Stromal cell of bone marrow (primary cell): ENCODE measurements around the gene PRTFDC1.
A peak's percentile ranks its signal among the peaks of the same experiment; 100 is the strongest.
"Not testable (repeated sequence)": the region's sequence is repeated elsewhere in the genome, so short reads cannot be mapped to it uniquely, and the experiment has no call there.

ENCODE experiments used
- DNase-seq: peaks from one replicate; pipeline ENCODE4 v3.0.0-alpha.2; 2012; ENCODE audit warnings: low read depth

The PRTFDC1 gene

DNA sequence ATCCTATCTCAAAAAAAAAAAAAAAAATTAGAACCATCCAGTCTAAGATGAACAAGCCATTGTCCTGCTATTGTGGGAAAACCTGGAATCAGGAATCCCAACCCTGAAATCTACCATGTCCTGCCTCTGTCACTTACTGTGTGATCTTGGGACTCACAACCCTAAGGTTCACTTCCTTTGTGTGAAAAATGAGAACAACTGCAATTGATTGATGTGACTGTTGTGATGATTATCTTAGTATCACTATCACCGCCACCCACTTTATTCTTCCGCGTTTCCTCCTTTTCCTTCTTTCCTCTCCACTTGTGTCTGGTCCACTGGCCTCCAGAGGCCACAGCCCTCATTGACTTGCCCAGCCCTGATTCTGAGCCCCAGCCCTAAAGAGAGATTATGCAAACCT, 12.6 kb upstream of the PRTFDC1 start:
- DNase-seq, result no peak

GRCh38 chr10:24963521-24964041, 11.2 kb upstream of the PRTFDC1 start:
- no peak for DNase-seq

DNA sequence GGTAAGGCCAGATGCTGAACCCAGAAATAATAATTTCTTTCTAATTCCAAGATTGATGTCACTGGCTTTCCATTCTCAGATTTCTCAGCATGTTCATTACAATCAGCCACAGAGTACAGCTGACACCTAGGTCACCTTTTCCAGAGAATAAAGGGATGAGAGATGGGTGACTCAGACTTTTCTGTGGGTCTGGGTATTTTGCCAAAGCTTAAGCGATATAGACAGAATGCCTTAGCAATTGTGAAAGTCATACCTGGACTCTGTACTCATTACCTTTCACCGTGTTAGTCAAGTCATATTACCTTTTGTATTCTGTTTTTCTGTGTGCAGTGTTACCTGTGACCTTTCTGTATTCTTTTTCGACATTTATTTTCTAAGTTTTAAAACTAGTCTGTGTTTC, 10.6 kb upstream of the PRTFDC1 start:
- DNase-seq, result no peak

GRCh38 chr10:24961582-24961981, 9.2 kb upstream of the PRTFDC1 start:
- DNase-seq, result no peak

- DNase-seq, result no peak
These were observed 7.0 kb upstream of the PRTFDC1 start for GRCh38 chr10:24959382-24959730.

DNA sequence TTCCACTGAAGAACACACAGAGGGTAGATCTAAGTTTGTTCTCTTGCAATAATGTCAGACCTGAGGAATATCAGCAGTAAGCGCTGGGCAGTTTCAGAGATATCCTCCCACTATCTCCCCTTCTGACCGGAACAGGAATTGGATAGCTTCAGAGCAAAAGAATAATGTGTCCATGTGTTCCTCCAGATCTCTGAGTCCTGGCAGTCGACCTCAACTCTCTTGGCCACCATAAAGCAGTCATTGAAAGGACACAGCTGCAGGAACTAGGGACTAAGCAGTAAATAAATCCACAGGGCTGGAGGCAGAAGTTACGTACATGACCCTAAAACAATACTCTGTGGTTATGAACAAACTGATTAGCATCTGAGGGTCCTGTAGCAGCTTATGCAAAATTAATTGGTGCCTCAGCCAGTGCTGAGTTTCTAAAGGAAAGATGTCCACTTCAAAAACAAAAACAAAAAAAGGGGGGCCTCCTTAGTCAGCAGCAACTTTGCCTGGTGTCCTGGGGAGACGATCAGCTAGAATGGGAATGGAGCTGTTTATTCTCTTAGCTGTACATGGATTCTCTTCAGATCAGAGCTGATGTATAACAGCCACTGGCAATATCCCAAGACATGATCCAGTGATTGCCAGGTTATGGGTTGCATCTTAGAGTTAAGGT, 6.4 kb upstream of the PRTFDC1 start:
- no peak for DNase-seq

DNA sequence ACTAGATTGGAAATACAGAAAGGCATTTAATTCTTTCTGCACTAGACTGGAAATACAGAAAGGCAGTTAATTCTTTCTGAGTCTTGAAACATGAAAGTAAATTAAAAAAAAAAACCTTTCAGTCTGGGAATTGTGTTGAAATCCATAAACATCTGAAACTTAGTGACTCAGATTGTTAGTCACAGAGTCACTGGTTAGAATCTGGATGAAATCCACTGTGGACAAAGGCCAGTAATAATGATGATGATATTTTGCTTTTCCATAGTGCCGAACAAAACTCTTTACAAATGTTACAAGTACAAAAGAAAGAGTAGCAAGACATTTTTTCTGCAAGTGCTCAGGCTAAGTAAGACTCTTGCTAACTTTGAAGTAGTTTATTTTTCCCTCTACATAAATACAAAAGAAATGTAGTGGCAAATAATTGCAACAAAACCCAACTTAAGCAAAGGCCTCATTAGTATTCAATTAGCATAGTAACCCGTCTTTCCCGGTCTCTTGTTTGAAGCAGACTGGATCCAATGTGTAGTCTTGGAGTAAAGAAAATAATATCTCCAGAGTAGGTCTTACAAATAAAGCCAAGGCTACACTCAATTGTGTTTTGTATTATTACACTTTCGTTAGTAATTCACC, 5.8 kb upstream of the PRTFDC1 start:
- peak; percentile 94 for DNase-seq

DNA sequence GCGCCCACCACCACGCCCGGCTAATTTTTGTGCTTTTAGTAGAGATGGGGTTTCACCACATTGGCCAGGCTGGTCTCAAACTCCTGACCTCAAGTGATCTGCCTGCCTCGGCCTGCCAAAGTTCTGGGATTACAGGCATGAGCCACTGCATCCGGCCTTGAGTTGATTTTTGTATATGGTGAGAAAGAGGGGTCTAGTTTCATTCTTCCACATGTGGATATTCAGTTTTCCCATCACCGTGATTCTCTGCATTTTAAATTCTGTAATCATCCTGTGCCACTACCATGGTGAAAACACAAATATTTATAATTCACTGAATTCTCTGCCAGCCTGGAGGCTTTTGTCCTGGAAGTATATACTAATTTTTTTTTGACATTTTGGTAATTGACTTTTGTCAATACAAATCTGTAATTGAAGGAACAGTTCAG, 5.2 kb upstream of the PRTFDC1 start:
- not testable (repeated sequence) for DNase-seq

DNA sequence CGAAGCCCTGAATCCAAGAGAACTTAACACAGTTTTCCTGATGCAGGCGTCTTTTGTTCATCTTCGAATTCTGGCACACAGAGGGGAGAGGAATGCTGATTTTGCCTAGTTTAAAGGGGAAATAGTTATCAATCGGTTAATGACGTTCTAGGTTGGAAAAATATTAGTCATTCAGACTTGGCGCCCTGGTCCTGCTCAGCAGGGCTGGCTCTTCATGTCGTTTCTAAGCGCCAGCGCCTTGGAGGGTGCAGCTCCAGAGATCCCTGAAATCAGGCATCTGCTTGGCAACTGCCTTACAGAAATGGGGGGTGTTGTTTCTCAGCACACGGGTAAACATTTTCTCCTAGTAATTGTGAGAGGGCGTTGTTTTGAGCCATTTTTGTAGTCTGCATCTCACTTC, 1.3 kb upstream of the PRTFDC1 start:
- DNase-seq, result no peak

DNA sequence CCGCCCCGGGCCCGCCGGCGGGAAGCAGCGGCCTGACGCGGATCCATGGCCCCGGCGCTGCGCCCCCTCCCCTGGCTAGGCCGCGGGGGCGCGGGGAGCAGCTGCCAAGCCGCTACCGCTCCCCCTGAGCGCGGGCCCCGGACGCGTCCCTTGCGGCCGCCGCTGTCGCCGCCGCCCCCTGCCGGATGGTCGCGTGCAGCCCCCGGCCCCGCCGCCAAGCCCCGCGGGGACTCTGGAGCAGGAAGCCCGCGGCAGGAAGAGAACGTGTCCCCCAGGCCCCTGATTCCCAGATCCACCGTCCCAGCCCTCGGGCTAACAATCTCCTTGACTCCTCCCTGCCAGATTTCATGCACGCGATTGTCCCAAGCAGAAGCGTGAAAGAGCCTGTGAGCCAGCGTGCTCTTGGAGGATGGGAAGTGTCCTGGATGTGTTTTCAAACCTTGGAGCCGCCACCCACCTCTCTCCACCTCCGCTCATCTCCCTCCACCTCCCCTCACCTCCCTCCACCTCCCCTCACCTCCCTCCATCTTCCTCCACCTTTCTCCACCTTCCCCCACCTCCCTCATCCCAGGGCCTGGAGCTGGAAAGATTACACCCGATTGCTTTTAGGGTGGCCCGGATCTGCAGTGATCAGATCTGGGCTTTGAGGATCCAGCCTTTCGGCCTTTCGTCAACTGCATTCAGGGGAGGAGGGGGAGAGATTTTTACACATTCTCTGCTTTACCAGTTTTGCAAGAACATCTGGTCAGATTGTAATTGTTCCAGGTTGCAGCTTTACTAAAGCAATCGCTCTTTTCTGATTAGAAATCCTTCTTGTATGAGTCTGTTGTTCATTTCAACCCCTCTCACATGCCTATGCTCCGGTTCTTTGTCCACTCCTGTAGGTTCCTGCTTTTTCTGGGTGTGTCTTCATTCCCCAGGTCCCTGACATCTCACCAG, 570 bp upstream of the PRTFDC1 start:
- DNase-seq, result no peak

DNA sequence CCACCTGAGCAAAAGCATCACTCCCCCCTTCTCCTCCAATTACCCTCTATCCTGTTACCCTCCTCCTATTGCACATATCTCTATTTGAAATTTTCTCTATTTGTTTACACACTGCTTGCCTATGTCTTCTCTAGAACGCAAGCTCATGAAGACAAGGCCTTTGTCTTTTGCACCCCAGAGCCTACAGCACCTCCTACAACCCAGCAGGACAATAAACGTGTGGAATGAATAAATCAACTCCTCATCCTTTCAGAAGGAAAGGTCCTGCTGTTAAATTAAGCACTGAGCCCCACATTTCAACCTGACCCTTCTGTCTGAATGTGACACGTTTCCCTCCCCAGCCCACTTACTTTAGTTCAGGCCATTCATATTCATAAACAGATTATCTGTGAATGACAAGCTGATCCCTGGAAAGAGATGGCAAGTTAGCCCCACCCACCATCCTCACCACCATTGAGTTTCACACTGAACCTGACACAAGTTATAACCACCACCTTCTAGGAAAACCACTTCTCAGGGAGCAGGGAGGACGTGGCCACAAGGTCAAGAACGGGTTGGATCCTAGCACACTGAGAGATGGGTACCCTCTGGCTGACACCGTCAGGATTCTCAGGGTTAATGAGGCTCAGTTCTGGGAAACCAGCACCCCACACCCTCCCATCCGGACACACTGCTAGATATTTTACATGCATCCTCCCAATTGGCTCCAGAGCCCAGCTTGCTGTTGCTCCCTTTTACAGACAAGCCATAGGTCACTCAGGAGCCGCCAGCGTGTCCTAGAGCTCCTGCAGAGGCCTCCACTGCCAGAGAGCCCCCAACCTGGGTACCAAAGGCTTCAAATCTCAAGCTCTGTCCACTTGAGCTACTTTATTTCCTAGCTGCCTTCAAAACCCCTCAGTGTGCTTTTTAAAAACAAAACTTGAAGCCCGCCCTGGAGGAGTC, 934 bp downstream of the PRTFDC1 start:
- DNase-seq, result no peak

DNA sequence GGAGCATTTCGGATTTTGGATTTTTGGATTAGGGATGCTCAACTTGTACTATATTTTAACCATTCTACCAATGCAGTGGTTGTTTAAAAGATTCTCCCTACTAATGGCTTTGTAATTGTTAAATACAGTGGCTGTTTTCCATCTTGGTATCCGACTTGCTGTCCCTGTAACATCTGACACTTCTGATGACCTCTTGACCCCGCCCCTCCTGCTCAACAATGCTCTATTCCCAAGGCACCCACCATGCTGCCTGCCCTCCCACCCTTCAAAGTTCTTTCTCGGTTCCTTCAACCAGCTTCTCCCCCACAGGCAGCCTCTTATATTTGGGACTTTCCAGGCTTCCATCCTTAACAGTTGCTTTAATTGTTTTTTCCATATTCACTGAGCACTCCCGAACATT, 2.0 kb downstream of the PRTFDC1 start:
- DNase-seq, result no peak

DNA sequence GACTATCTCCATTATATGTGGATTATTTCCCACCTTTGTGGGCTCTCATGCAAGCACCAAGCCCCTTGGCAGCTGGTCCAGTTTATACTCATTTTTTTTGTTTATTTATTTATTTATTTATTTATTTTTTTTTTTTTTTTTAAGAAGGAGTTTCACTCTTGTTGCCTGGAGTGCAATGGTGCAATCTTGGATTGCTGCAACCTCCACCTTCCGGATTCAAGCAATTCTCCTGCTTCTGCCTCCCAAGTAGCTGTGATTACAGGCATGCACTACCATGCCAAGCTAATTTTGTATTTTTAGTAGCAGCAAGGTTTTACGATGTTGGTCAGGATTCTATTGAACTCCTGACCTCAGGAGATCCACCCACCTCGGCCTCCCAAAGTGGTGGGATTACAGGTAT, 2.8 kb downstream of the PRTFDC1 start:
- DNase-seq, result no peak

DNA sequence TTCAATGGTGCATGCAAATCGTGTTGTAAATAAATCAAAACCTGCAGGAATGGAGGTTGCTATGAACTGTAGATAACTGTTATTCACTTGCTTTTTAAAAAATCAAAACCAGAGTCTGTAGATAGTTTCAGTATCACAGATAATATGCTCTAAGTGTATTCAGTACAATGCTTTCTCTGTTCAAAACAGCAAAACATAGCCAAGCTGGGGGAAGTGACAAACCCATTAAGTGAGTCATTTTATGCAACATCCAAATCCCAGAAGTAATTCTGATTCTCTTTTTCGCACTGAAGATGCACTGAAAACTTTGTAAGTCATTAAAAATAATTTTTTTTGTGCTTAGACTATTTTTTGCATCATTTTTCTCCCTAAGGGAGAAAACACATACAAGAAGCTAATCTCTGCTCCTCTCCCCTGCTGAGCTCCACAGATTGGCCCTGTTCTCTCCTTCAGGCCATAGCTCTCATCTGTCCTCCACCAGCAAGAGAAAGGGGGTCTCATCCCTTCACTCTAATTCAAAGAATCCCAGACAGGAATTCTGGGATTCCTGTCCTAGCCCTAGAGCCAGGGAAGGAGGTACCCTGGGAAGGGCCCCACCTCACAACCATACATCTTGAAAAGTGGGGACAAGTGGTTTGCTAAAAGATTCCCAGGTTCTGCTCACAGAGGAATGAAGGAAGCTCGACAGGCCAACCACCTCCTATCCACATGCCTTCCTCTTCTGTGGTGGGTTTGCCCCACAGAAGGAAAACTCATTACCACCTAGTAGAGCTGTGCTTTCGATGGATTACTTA, 4.9 kb downstream of the PRTFDC1 start:
- no peak for DNase-seq

- DNase-seq, result no peak
These were observed 7.7 kb downstream of the PRTFDC1 start for GRCh38 chr10:24944512-24945255.

GRCh38 chr10:24938525-24938924, 13.9 kb downstream of the PRTFDC1 start:
- no peak for DNase-seq

- DNase-seq, result no peak
These were observed 14.3 kb downstream of the PRTFDC1 start for GRCh38 chr10:24938076-24938475.

DNA sequence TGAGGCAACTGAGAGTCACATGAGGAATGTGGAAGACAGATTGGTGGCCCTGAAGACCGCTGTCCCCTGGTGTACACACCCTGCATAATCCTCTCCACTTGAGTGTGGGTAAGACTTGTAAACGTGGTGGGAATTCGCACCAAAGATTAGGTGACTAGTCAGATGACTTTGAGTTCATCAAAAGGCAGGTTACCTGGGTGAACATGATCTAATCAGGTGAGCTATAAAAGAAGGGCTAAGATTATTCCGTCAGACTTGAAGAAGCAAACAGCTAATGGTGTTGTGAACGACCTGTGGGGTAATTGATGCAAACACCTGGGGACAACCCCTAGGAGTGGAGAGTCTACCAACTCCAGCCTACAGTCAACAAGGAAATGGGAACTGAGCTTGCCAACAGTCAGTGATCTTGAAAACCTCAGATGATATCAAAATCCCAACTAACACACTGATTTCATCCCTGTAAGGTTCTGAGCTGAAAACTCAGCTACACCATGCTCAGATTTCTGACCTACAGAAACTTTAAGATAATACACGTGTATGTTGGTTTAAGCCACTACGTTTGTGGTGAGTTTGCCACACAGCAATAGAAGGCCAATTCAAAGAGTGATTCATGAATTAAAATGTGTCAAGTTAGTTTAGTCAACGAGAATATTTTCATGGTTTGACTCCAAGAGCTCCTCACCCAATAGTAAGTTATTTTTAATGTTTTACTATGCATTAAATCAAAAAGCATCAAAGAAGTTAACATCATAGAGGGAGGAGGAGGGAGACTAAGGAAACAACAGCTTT, 16.7 kb downstream of the PRTFDC1 start:
- DNase-seq, result no peak

DNA sequence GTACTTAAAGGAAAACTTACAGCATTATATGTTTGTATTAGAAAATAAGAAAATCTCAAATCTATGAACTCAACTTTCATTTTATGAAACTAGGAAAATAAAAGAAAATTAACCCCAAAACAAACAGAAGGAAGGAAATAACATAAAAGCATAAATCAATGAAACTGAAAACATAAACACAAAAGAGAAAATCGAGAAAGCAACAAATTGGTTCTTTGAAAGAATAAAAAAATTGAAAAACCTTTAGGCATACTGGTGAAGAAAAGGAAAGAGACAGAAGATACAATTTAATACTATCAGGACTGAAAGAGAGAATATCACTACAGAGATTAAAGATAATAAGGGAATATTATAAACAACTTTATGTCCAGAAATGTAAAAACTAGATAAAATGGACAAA, 21.2 kb downstream of the PRTFDC1 start:
- DNase-seq, result no peak
